ENCODE results near the gene HACD3.
"Not testable (repeated sequence)": the region's sequence is repeated elsewhere in the genome, so short reads cannot be mapped to it uniquely, and the experiment has no call there.

The HACD3 gene

GRCh38 chr15:65530318-65531111, at the start of gene HACD3:
HACD3 (plus strand) TSS chr15:65530463; CDS start chr15:65530632, 169 bp downstream.
- DNase-seq: peak; percentile 47

- no peak for DNase-seq
Observed at GRCh38 chr15:65484876-65485275, 45.4 kb upstream of the HACD3 start.

GRCh38 chr15:65494076-65494475, 36.2 kb upstream of the HACD3 start:
- DNase-seq: no peak

- DNase-seq: no peak
Observed at GRCh38 chr15:65509321-65509720, 20.9 kb upstream of the HACD3 start.

GRCh38 chr15:65512189-65512588, 18.1 kb upstream of the HACD3 start:
- no peak for DNase-seq

GRCh38 chr15:65512807-65513416, 17.4 kb upstream of the HACD3 start:
- no peak for DNase-seq

GRCh38 chr15:65516997-65517865, 13.0 kb upstream of the HACD3 start, which contains the start of gene DPP8:
DPP8 (minus strand) TSS chr15:65517689; CDS start chr15:65512553, 5,136 bp downstream.
- peak; percentile 71 for DNase-seq

GRCh38 chr15:65517866-65518207, 12.4 kb upstream of the HACD3 start:
- no peak for DNase-seq

- peak; percentile 98 for DNase-seq
Observed at GRCh38 chr15:65518633-65519285, 11.5 kb upstream of the HACD3 start.

- no peak for DNase-seq
Observed at GRCh38 chr15:65521350-65521749, 8.9 kb upstream of the HACD3 start.

- no peak for DNase-seq
Observed at GRCh38 chr15:65524226-65524625, 6.0 kb upstream of the HACD3 start.

- no peak for DNase-seq
Observed at GRCh38 chr15:65525622-65526021, 4.6 kb upstream of the HACD3 start.

GRCh38 chr15:65528461-65529060, 1.7 kb upstream of the HACD3 start:
- DNase-seq: no peak

GRCh38 chr15:65529762-65530317, 423 bp upstream of the HACD3 start:
- no peak for DNase-seq

- no peak for DNase-seq
Observed at GRCh38 chr15:65532738-65533051, 2.4 kb downstream of the HACD3 start.

GRCh38 chr15:65533057-65533756, 2.9 kb downstream of the HACD3 start:
- DNase-seq: no peak

- no peak for DNase-seq
Observed at GRCh38 chr15:65535192-65535591, 4.9 kb downstream of the HACD3 start.

- DNase-seq: no peak
Observed at GRCh38 chr15:65540314-65540713, 10.1 kb downstream of the HACD3 start.

- no peak for DNase-seq
Observed at GRCh38 chr15:65541231-65541820, 11.1 kb downstream of the HACD3 start.

GRCh38 chr15:65547841-65548240, 17.6 kb downstream of the HACD3 start:
- no peak for DNase-seq

GRCh38 chr15:65549288-65549687, 19.0 kb downstream of the HACD3 start:
- not testable (repeated sequence) for DNase-seq

Measured in NCI-H1417 treated with DMSO at 0.1 percent for 48 hours (cell line).